Measurements from ENCODE around the gene ALK.

DNA sequence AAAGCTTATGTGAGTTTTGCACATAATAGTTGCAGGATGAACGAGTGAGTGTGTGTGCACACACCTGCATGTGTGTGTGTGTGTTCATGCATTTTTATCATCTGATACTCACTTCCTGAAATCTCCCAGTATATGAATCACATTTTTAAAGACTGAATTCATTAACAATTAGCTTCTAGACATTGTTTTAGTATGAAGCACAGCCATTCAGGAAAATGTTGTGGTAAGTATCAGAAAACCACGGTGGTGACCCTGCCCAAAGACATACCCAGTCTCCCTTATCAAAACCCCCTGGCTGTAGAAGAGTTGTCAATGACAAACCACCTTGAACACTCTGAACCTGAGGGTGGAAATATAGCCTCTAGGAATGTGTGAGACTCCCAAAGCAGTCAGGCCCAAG lies 220.8 kb downstream of the ALK start:
- TF ChIP-seq, protein P1, sequence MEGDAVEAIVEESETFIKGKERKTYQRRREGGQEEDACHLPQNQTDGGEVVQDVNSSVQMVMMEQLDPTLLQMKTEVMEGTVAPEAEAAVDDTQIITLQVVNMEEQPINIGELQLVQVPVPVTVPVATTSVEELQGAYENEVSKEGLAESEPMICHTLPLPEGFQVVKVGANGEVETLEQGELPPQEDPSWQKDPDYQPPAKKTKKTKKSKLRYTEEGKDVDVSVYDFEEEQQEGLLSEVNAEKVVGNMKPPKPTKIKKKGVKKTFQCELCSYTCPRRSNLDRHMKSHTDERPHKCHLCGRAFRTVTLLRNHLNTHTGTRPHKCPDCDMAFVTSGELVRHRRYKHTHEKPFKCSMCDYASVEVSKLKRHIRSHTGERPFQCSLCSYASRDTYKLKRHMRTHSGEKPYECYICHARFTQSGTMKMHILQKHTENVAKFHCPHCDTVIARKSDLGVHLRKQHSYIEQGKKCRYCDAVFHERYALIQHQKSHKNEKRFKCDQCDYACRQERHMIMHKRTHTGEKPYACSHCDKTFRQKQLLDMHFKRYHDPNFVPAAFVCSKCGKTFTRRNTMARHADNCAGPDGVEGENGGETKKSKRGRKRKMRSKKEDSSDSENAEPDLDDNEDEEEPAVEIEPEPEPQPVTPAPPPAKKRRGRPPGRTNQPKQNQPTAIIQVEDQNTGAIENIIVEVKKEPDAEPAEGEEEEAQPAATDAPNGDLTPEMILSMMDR (IDR thresholded peaks at IDR 0.05): no peak
- TF ChIP-seq POLR2AphosphoS5 (IDR thresholded peaks at IDR 0.05): no peak
- no peak for TF ChIP-seq POLR2A (IDR thresholded peaks at IDR 0.05)
